Keratinocyte (primary cell): Measurements from ENCODE around the gene NPHS1. TPM values are rescaled to one million over a fixed set of nuclear protein-coding genes. Genes with fewer than 3 reads are reported as not detected.

Experiments
- DNase-seq: peaks from one replicate; pipeline ENCODE4 v3.0.0-alpha.2; 2011; ENCODE audit warnings: low read depth, missing footprints, low spot score
- FAIRE-seq: peaks from 2 replicates; lab custom pipeline; 2011; peaks lifted over from hg19 to GRCh38; lab: Jason Lieb, UNC
- H2AFZ ChIP-seq: 2 replicates; pipeline ENCODE4 v1.6.0; 2012; ENCODE audit warnings: low read length, control low read depth, inconsistent platforms; ENCODE audit not compliant: control insufficient read depth
- H3K27ac ChIP-seq: 2 replicates; pipeline ENCODE4 v1.5.1; 2011; ENCODE audit warnings: low read length; ENCODE audit not compliant: control insufficient read depth, insufficient read depth
- H3K27me3 ChIP-seq: 3 replicates; pipeline ENCODE4 v1.6.0; 2011; ENCODE audit warnings: low read length; ENCODE audit not compliant: control insufficient read depth, insufficient read depth; ENCODE audit errors: extremely low read depth
- H3K36me3 ChIP-seq, 2 experiments: 2 replicates in 1 of 2; 3 replicates in 1 of 2; pipeline ENCODE4 v1.5.1; 2011; ENCODE audit warnings: low read length in 2 of 2, mild to moderate bottlenecking in 1 of 2; ENCODE audit not compliant: control insufficient read depth in 2 of 2, insufficient read depth in 2 of 2; ENCODE audit errors: extremely low read depth in 1 of 2
- H3K4me1 ChIP-seq: 3 replicates; pipeline ENCODE4 v1.5.1; 2011; ENCODE audit warnings: low read length; ENCODE audit not compliant: control insufficient read depth, insufficient read depth; ENCODE audit errors: extremely low read depth
- H3K4me2 ChIP-seq: 3 replicates; pipeline ENCODE4 v1.6.0; 2011; ENCODE audit warnings: low read depth, low read length; ENCODE audit not compliant: control insufficient read depth, insufficient read depth; ENCODE audit errors: extremely low read depth
- H3K4me3 ChIP-seq, 3 experiments: fragments of 200-600 bp in 1 of 3; sonication (generic) in 1 of 3; 2 replicates in 2 of 3; 3 replicates in 1 of 3; pipeline ENCODE4 v1.5.1; 2011 to 2016; ENCODE audit warnings: low read length in 3 of 3, mild to moderate bottlenecking in 3 of 3, control low read depth in 2 of 3, inconsistent platforms in 1 of 3, low read depth in 1 of 3, mixed read lengths in 1 of 3, mixed run types in 1 of 3, moderate library complexity in 1 of 3; ENCODE audit not compliant: control insufficient read depth in 2 of 3, insufficient read depth in 2 of 3; ENCODE audit errors: extremely low read depth in 1 of 3
- H3K79me2 ChIP-seq: 2 replicates; pipeline ENCODE4 v1.6.0; 2012; ENCODE audit warnings: low read length; ENCODE audit not compliant: control insufficient read depth, insufficient read depth
- H3K9ac ChIP-seq: 3 replicates; pipeline ENCODE4 v1.6.0; 2011; ENCODE audit warnings: low read length; ENCODE audit not compliant: control insufficient read depth, insufficient read depth; ENCODE audit errors: extremely low read depth
- H3K9me1 ChIP-seq: 3 replicates; pipeline ENCODE4 v1.6.0; 2011; ENCODE audit warnings: low read length; ENCODE audit not compliant: control insufficient read depth, insufficient read depth; ENCODE audit errors: extremely low read depth
- H3K9me3 ChIP-seq: 2 replicates; pipeline ENCODE4 v1.5.1; 2012; ENCODE audit warnings: low read depth, low read length; ENCODE audit not compliant: control insufficient read depth
- H4K20me1 ChIP-seq: 3 replicates; pipeline ENCODE4 v1.6.0; 2011; ENCODE audit warnings: low read length; ENCODE audit not compliant: control insufficient read depth, insufficient read depth; ENCODE audit errors: extremely low read depth
- CTCF ChIP-seq, 3 experiments: IDR thresholded peaks in 1 of 3; conservative IDR thresholded peaks in 1 of 3; optimal IDR thresholded peaks in 1 of 3; 2 replicates in 2 of 3; 3 replicates in 1 of 3; pipeline versions ENCODE3 to v1.5.1; 2011; ENCODE audit warnings: low read length in 3 of 3, mild to moderate bottlenecking in 3 of 3, moderate library complexity in 2 of 3, control low read depth in 1 of 3, inconsistent platforms in 1 of 3; ENCODE audit not compliant: insufficient read depth in 2 of 3; ENCODE audit errors: extremely low read depth in 1 of 3
- EZH2 ChIP-seq: IDR thresholded peaks from one replicate; pipeline ENCODE4 v1.6.1; 2012; ENCODE audit warnings: inconsistent platforms, mild to moderate bottlenecking, low read length, moderate library complexity
- dilution Hi-C: fragments of 300-500 bp; cut with MboI; formaldehyde crosslinking; loops from one replicate; pipeline ENCODE4 v1.7.0; 2020; ENCODE audit warnings: low sequenced_read_pairs; ENCODE audit not compliant: extremely low pct_ligation_motif_present
- polyA plus RNA-seq, 5 experiments: library from polyadenylated mRNA; depleted of rRNA in 3 of 5; stranded (reverse) in 3 of 5; stranded (forward) in 1 of 5; unstranded in 1 of 5; fragments of >200 nt; gene quantifications; 1 replicate in 1 of 5; 2 replicates in 3 of 5; 3 replicates in 1 of 5; pipeline versions ENCODE4 v1.2.1 to v1.2.3, GENCODE V29; 2011 to 2012; ENCODE audit warnings: missing spikeins in 2 of 5, low read depth in 1 of 5, low replicate concordance in 1 of 5

Gene NPHS1
- polyA plus RNA-seq, 1 donor (not counting 4 experiments of a cell fraction or from before 2014, with no cell fraction given): not detected

- Histone ChIP-seq H2AFZ (no peak overlapping the region), H3K4me2 (no peak overlapping the region), H3K27ac (no peak overlapping the region), H3K27me3 (no peaks in the 10 kb centered on the region), H3K9me1 (no peaks in the 10 kb centered on the region), H3K9ac (no peak overlapping the region), H3K4me1 (no peaks in the 10 kb centered on the region), H4K20me1 (no peaks in the 10 kb centered on the region), H3K36me3 (no peaks in the 10 kb centered on the region), H3K79me2 (no peaks in the 10 kb centered on the region), H3K9me3 (no peaks in the 10 kb centered on the region), H3K4me3 (no peak overlapping the region)
- TF ChIP-seq CTCF (optimal IDR thresholded peaks at IDR 0.05 in 1 of 3, IDR thresholded peaks at IDR 0.05 in 1 of 3, conservative IDR thresholded peaks at IDR 0.05 in 1 of 3; ENCODE audit: extremely low read depth in 1 of 3, insufficient read depth in 2 of 3, low read length in 3 of 3) (no peak), EZH2 (no peak)
- FAIRE-seq (no peak), DNase-seq (no peak)
- dilution Hi-C loops: no loop called here
These were observed 36.0 kb downstream of the NPHS1 start for GRCh38 chr19:35816262-35816661.

GRCh38 chr19:35813043-35813890 is 39.0 kb downstream of the NPHS1 start:
- no peak for FAIRE-seq
- no peaks in the 10 kb centered on the region for H3K27me3 ChIP-seq
- H3K9me3 ChIP-seq: no peaks in the 10 kb centered on the region
- TF ChIP-seq EZH2 (no peak), CTCF (optimal IDR thresholded peaks at IDR 0.05 in 1 of 3, IDR thresholded peaks at IDR 0.05 in 1 of 3, conservative IDR thresholded peaks at IDR 0.05 in 1 of 3; ENCODE audit: extremely low read depth in 1 of 3, insufficient read depth in 2 of 3, low read length in 3 of 3) (no peak)
- no peak overlapping the region for H3K9ac ChIP-seq
- no peaks in the 10 kb centered on the region for H3K36me3 ChIP-seq
- no peaks in the 10 kb centered on the region for H3K9me1 ChIP-seq
- H3K4me3 ChIP-seq: no peak overlapping the region
- no peak overlapping the region for H3K4me2 ChIP-seq
- DNase-seq: no peak
- H4K20me1 ChIP-seq: no peaks in the 10 kb centered on the region
- no peak overlapping the region for H2AFZ ChIP-seq
- no peaks in the 10 kb centered on the region for H3K79me2 ChIP-seq
- H3K4me1 ChIP-seq: no peaks in the 10 kb centered on the region
- H3K27ac ChIP-seq: no peak overlapping the region
- dilution Hi-C loops: no loop called here
